Tibial artery (tissue), 4 donors: ENCODE results near the gene WNT3A.

ENCODE experiments used
- DNase-seq, 2 donors: peaks; one replicate each; pipeline ENCODE4 v3.0.0-alpha.2; 2019
- H3K27ac ChIP-seq, 2 donors: fragments of 200-600 bp; sonication (generic) in 1 of 2; 1 replicate in 1 of 2; 2 replicates in 1 of 2; pipeline ENCODE4 v1.5.1; 2018 to 2019; ENCODE audit warnings: mild to moderate bottlenecking in 1 of 2
- H3K27me3 ChIP-seq, 2 donors: fragments of 200-600 bp; sonication (generic) in 1 of 2; one replicate each; pipeline versions ENCODE4 v1.5.1 to v1.6.0; 2016 to 2019
- H3K36me3 ChIP-seq, 3 donors: fragments of 200-600 bp; sonication (generic) in 2 of 3; one replicate each; pipeline ENCODE4 v1.5.1; 2016 to 2019; ENCODE audit warnings: mild to moderate bottlenecking in 2 of 3
- H3K4me1 ChIP-seq, 4 donors: fragments of 200-600 bp; sonication (generic) in 2 of 4; 1 replicate in 3 of 4; 2 replicates in 1 of 4; pipeline ENCODE4 v1.5.1; 2016 to 2019
- H3K4me3 ChIP-seq, 2 donors: fragments of 200-600 bp; sonication (generic) in 1 of 2; 1 replicate in 1 of 2; 2 replicates in 1 of 2; pipeline ENCODE4 v1.5.1; 2018 to 2019; ENCODE audit warnings: mild to moderate bottlenecking in 2 of 2
- H3K9me3 ChIP-seq, 3 donors: fragments of 200-600 bp; sonication (generic) in 1 of 3; one replicate each; pipeline ENCODE4 v1.5.1; 2016 to 2019
- CTCF ChIP-seq, 2 experiments: fragments of 200-600 bp in 1 of 2; fragments of 450-650 bp in 1 of 2; IDR thresholded peaks; one replicate each; pipeline ENCODE4 v1.5.1; 2017 to 2019; ENCODE audit warnings: antibody characterized with exemption in 2 of 2, mild to moderate bottlenecking in 1 of 2, moderate library complexity in 1 of 2
- intact Hi-C: fragments of 100-400 bp; cut with DNase I; formaldehyde crosslinking; loops from one replicate; pipeline ENCODE4 v1.15.0; 2023; ENCODE audit warnings: low total_unique reads

Gene WNT3A

GRCh38 chr1:228100822-228101613 lies 94.2 kb downstream of the WNT3A start:
- Histone ChIP-seq H3K27ac (peak overlapping the region in 1 of 2 donors; percentile 98), H3K4me3 (no peak overlapping the region)
- DNase-seq = no peak

GRCh38 chr1:228101614-228101993 lies 94.8 kb downstream of the WNT3A start:
- intact Hi-C loops = loop anchor here (10.0 kb wide), 1 partner anchor 63 kb away; the partner anchor contains the start of gene IBA57
- TF ChIP-seq CTCF (IDR thresholded peaks at IDR 0.05) = no peak
- Histone ChIP-seq H3K9me3 (no peaks in the 10 kb centered on the region), H3K36me3 (peaks cover 24 to 60% (median 44%) of the 10 kb centered on the region in 3 donors), H3K27ac (peak overlapping the region; percentile 91 to 98), H3K4me3 (peak overlapping the region; percentile 83 to 93), H3K27me3 (no peaks in the 10 kb centered on the region), H3K4me1 (peaks cover 0 to 26% (median 22%) of the 10 kb centered on the region in 4 donors)
- DNase-seq = no peak

More at GRCh38 chr1:228100822-228101613, 94.2 kb downstream of the WNT3A start:
- Histone ChIP-seq H3K36me3 (peaks cover 24 to 59% (median 44%) of the 10 kb centered on the region in 3 donors), H3K9me3 (no peaks in the 10 kb centered on the region), H3K4me1 (peaks cover 0 to 32% (median 25%) of the 10 kb centered on the region in 4 donors), H3K27me3 (no peaks in the 10 kb centered on the region)
- no peak for TF ChIP-seq CTCF (IDR thresholded peaks at IDR 0.05)
- intact Hi-C loops = loop anchor here (10.0 kb wide), 1 partner anchor 64 kb away; the partner anchor contains the start of gene IBA57

- intact Hi-C loops = loop anchor here (10.0 kb wide), 1 partner anchor 63 kb away; the partner anchor contains the start of gene IBA57
- peaks cover 0 to 25% (median 20%) of the 10 kb centered on the region in 4 donors for H3K4me1 ChIP-seq
- no peaks in the 10 kb centered on the region for H3K9me3 ChIP-seq
- peak overlapping the region; percentile 91 to 98 for H3K27ac ChIP-seq
- no peak for DNase-seq
- H3K36me3 ChIP-seq = peaks cover 24 to 60% (median 45%) of the 10 kb centered on the region in 3 donors
- no peaks in the 10 kb centered on the region for H3K27me3 ChIP-seq
- peak overlapping the region; percentile 83 to 93 for H3K4me3 ChIP-seq
- no peak for TF ChIP-seq CTCF (IDR thresholded peaks at IDR 0.05)
Observed at GRCh38 chr1:228101994-228102790, 95.4 kb downstream of the WNT3A start.

- no peak for TF ChIP-seq CTCF (IDR thresholded peaks at IDR 0.05)
- H3K27ac ChIP-seq = peak within 1 kb of the TSS; percentile 91 to 98
- no peaks in the 10 kb centered on the region for H3K27me3 ChIP-seq
- intact Hi-C loops = loop anchor here (1.0 to 10.0 kb wide), 2 partner anchors 20 to 62 kb away; partner anchors contain the start of gene IBA57
- no peaks in the 10 kb centered on the region for H3K9me3 ChIP-seq
- DNase-seq = peak; percentile 91 to 97
- peaks cover 0 to 30% (median 24%) of the 10 kb centered on the region in 4 donors for H3K4me1 ChIP-seq
- H3K4me3 ChIP-seq = peak within 1 kb of the TSS; percentile 83 to 93
- H3K36me3 ChIP-seq = peaks cover 16 to 59% (median 45%) of the 10 kb centered on the region in 3 donors
Observed at GRCh38 chr1:228102791-228103620, 96.2 kb downstream of the WNT3A start, which contains the start of gene C1orf35. Gene C1orf35 (minus strand): TSS chr1:228103325. CDS start chr1:228103227, 98 bp downstream.
